Choroid plexus epithelial cell (primary cell): ENCODE measurements around the gene LSM11.

Experiments
- DNase-seq: peaks from one replicate; pipeline ENCODE4 v3.0.0-alpha.2; 2010; ENCODE audit warnings: low read depth
- H3K4me3 ChIP-seq: 2 replicates; pipeline ENCODE4 v1.5.1; 2011; ENCODE audit warnings: low read depth, mild to moderate bottlenecking, control low read depth, low read length, moderate library complexity
- CTCF ChIP-seq: conservative IDR thresholded peaks from 2 replicates; pipeline ENCODE4 v1.5.1; 2011; ENCODE audit warnings: low read depth, mild to moderate bottlenecking, control low read depth, inconsistent platforms, low read length, moderate library complexity

Gene LSM11

GRCh38 chr5:157735991-157736390, 7.5 kb upstream of the LSM11 start:
- no peak for TF ChIP-seq CTCF
- DNase-seq: no peak
- H3K4me3 ChIP-seq: no peak overlapping the region

- no peak for DNase-seq
- H3K4me3 ChIP-seq: no peak overlapping the region
- TF ChIP-seq CTCF: no peak
Observed at GRCh38 chr5:157739388-157740228, 3.9 kb upstream of the LSM11 start.

- peak; percentile 42 for DNase-seq
- peak; percentile 65 for TF ChIP-seq CTCF
- H3K4me3 ChIP-seq: no peak overlapping the region
Observed at GRCh38 chr5:157740229-157740610, 3.3 kb upstream of the LSM11 start.

- TF ChIP-seq CTCF: no peak
- no peak overlapping the region for H3K4me3 ChIP-seq
- no peak for DNase-seq
Observed at GRCh38 chr5:157741131-157741530, 2.4 kb upstream of the LSM11 start.

GRCh38 chr5:157744051-157745011, 819 bp downstream of the LSM11 start:
- no peak for DNase-seq
- TF ChIP-seq CTCF: no peak
- peak overlapping the region; percentile 81 for H3K4me3 ChIP-seq

GRCh38 chr5:157745041-157745456, 1.5 kb downstream of the LSM11 start:
- H3K4me3 ChIP-seq: no peak overlapping the region
- no peak for DNase-seq
- TF ChIP-seq CTCF: no peak
